H1 (cell line): ENCODE measurements around the gene ZNF672. TPM values are rescaled to one million over a fixed set of nuclear protein-coding genes. Genes with fewer than 3 reads are reported as not detected.

Source experiments
- CTCF ChIA-PET: fragments of 300-600 bp; sonication (Branson Sonifier 250); formaldehyde crosslinking; loops from one replicate; lab custom pipeline; 2021; ENCODE audit not compliant: partially characterized antibody; lab: Charles Lee
- POLR2A ChIA-PET: fragments of 300-600 bp; sonication (Branson Sonifier 250); formaldehyde crosslinking; loops from one replicate; lab custom pipeline; 2021; ENCODE audit warnings: inconsistent platforms; ENCODE audit not compliant: partially characterized antibody; lab: Charles Lee
- DNase-seq, 2 experiments: peaks; one replicate each; pipeline versions ENCODE4 v3.0.0 to v3.0.0-alpha.2; 2010 to 2022; ENCODE audit warnings: low spot score in 2 of 2, low read depth in 1 of 2, mixed read lengths in 1 of 2
- FAIRE-seq: peaks from 2 replicates; lab custom pipeline; 2011; peaks lifted over from hg19 to GRCh38; lab: Jason Lieb, UNC
- H2AFZ ChIP-seq: 2 replicates; pipeline ENCODE4 v1.8.1; 2012; ENCODE audit warnings: low read length, inconsistent platforms
- H2AK5ac ChIP-seq: 2 replicates; pipeline ENCODE4 v1.6.1; 2013; ENCODE audit warnings: low read depth, low read length
- H2BK120ac ChIP-seq: replicated peaks from 2 replicates; pipeline ENCODE3; 2013; ENCODE audit warnings: low read depth, low read length, inconsistent platforms
- H2BK12ac ChIP-seq: 2 replicates; pipeline ENCODE4 v1.6.1; 2013; ENCODE audit warnings: low read depth, low read length
- H2BK15ac ChIP-seq: 2 replicates; pipeline ENCODE4 v1.6.1; 2013; ENCODE audit warnings: low read length
- H2BK20ac ChIP-seq: 2 replicates; pipeline ENCODE4 v1.6.1; 2013; ENCODE audit warnings: low read length
- H2BK5ac ChIP-seq: 2 replicates; pipeline ENCODE4 v1.6.1; 2013; ENCODE audit warnings: low read depth, low read length
- H3K14ac ChIP-seq: 2 replicates; pipeline ENCODE4 v1.6.1; 2013; ENCODE audit warnings: inconsistent platforms; ENCODE audit not compliant: insufficient read length
- H3K18ac ChIP-seq: 2 replicates; pipeline ENCODE4 v1.6.1; 2013; ENCODE audit warnings: low read length; ENCODE audit errors: extremely low read depth
- H3K23ac ChIP-seq: 2 replicates; pipeline ENCODE4 v1.6.1; 2013; ENCODE audit warnings: inconsistent platforms; ENCODE audit not compliant: insufficient read length
- H3K23me2 ChIP-seq: 2 replicates; pipeline ENCODE4 v1.6.1; 2013; ENCODE audit warnings: low read depth, low read length
- H3K27ac ChIP-seq: 2 replicates; pipeline ENCODE4 v1.6.1; 2011; ENCODE audit warnings: low read depth, low read length, inconsistent platforms
- H3K27me3 ChIP-seq, 4 experiments: replicated peaks in 1 of 4; 1 replicate in 1 of 4; 2 replicates in 3 of 4; pipeline versions ENCODE4 v1.6.1 to v1.8.1; 2011 to 2013; ENCODE audit warnings: low read length in 3 of 4, mild to moderate bottlenecking in 3 of 4, inconsistent platforms in 2 of 4, mixed read lengths in 2 of 4, moderate library complexity in 1 of 4; ENCODE audit not compliant: control insufficient read depth in 3 of 4, insufficient read depth in 3 of 4; ENCODE audit errors: extremely low read depth in 1 of 4
- H3K36me3 ChIP-seq, 4 experiments: 2 replicates each; pipeline versions ENCODE4 v1.6.1 to v1.8.1; 2011 to 2013; ENCODE audit warnings: mild to moderate bottlenecking in 4 of 4, low read length in 3 of 4, moderate library complexity in 2 of 4, control low read depth in 1 of 4, inconsistent platforms in 1 of 4; ENCODE audit not compliant: insufficient read depth in 4 of 4, control insufficient read depth in 2 of 4
- H3K4ac ChIP-seq: replicated peaks from 2 replicates; pipeline ENCODE3; 2013; ENCODE audit warnings: low read length, low read depth, mixed read lengths, inconsistent platforms; ENCODE audit not compliant: insufficient read length
- H3K4me1 ChIP-seq, 4 experiments: replicated peaks in 1 of 4; 1 replicate in 1 of 4; 2 replicates in 3 of 4; pipeline versions ENCODE4 v1.6.1 to v1.8.1; 2011 to 2013; ENCODE audit warnings: low read length in 3 of 4, inconsistent platforms in 2 of 4, mixed read lengths in 1 of 4; ENCODE audit not compliant: insufficient read depth in 4 of 4, control insufficient read depth in 3 of 4
- H3K4me2 ChIP-seq, 2 experiments: 2 replicates each; pipeline versions ENCODE4 v1.6.1 to v1.8.1; 2011 to 2013; ENCODE audit warnings: low read depth in 2 of 2, low read length in 2 of 2, control low read depth in 1 of 2, inconsistent platforms in 1 of 2, mild to moderate bottlenecking in 1 of 2; ENCODE audit not compliant: insufficient read depth in 1 of 2
- H3K4me3 ChIP-seq, 4 experiments: fragments of 200-600, 300-600 bp in 1 of 4; sonication (generic), shearing (Covaris generic), sonication (Bioruptor Twin) in 1 of 4; 2 replicates each; pipeline versions ENCODE4 v1.5.1 to v1.8.1; 2011 to 2016; ENCODE audit warnings: low read length in 4 of 4, low read depth in 3 of 4, control low read depth in 2 of 4, inconsistent platforms in 2 of 4, mild to moderate bottlenecking in 2 of 4, mixed read lengths in 1 of 4, moderate library complexity in 1 of 4; ENCODE audit not compliant: insufficient read depth in 2 of 4; ENCODE audit errors: extremely low read depth in 1 of 4
- H3K56ac ChIP-seq: replicated peaks from 2 replicates; pipeline ENCODE3; 2013; ENCODE audit warnings: low read depth, mild to moderate bottlenecking, mixed read lengths, low read length, inconsistent platforms; ENCODE audit not compliant: insufficient read length
- H3K79me1 ChIP-seq: 2 replicates; pipeline ENCODE4 v1.6.1; 2013; ENCODE audit warnings: low read depth, low read length, control low read depth
- H3K79me2 ChIP-seq, 2 experiments: 2 replicates each; pipeline versions ENCODE4 v1.6.1 to v1.8.1; 2012 to 2013; ENCODE audit warnings: low read length in 2 of 2, mild to moderate bottlenecking in 2 of 2, inconsistent platforms in 1 of 2; ENCODE audit not compliant: insufficient read depth in 2 of 2, control insufficient read depth in 1 of 2
- H3K9ac ChIP-seq, 4 experiments: replicated peaks in 1 of 4; 1 replicate in 1 of 4; 2 replicates in 3 of 4; pipeline versions ENCODE4 v1.6.1 to v1.8.1; 2011 to 2013; ENCODE audit warnings: low read depth in 3 of 4, low read length in 3 of 4, control low read depth in 2 of 4, mild to moderate bottlenecking in 2 of 4, moderate library complexity in 2 of 4, inconsistent platforms in 1 of 4; ENCODE audit errors: extremely low read depth in 1 of 4
- H3K9me3 ChIP-seq, 2 experiments: 2 replicates each; pipeline versions ENCODE4 v1.6.1 to v1.8.1; 2012 to 2013; ENCODE audit warnings: mild to moderate bottlenecking in 2 of 2, moderate library complexity in 2 of 2, control low read depth in 1 of 2, inconsistent platforms in 1 of 2, low read depth in 1 of 2, low read length in 1 of 2, mixed read lengths in 1 of 2; ENCODE audit not compliant: insufficient read depth in 2 of 2
- H4K20me1 ChIP-seq, 2 experiments: replicated peaks in 1 of 2; 2 replicates each; pipeline versions ENCODE3 to v1.8.1; 2011 to 2013; ENCODE audit warnings: inconsistent platforms in 2 of 2, low read length in 2 of 2, mild to moderate bottlenecking in 1 of 2; ENCODE audit not compliant: insufficient read depth in 2 of 2, control insufficient read depth in 1 of 2
- H4K5ac ChIP-seq: 2 replicates; pipeline ENCODE4 v1.6.1; 2013; ENCODE audit warnings: low read length, low read depth, mixed read lengths, inconsistent platforms; ENCODE audit not compliant: insufficient read length
- H4K8ac ChIP-seq: 2 replicates; pipeline ENCODE4 v1.8.0; 2013; ENCODE audit warnings: mild to moderate bottlenecking, moderate library complexity, low read length, inconsistent platforms; ENCODE audit not compliant: insufficient read depth; ENCODE audit errors: extremely low read depth
- H4K91ac ChIP-seq: replicated peaks from 2 replicates; pipeline ENCODE3; 2013; ENCODE audit warnings: low read length, mixed read lengths, inconsistent platforms; ENCODE audit not compliant: insufficient read length
- ASH2L ChIP-seq: fragments of 200-600, 300-600 bp; sonication (generic); IDR thresholded peaks from one replicate; pipeline ENCODE4 v1.7.1; 2017; ENCODE audit warnings: low read length
- BACH1 ChIP-seq: IDR thresholded peaks from 2 replicates; pipeline ENCODE4 v1.6.1; 2012; ENCODE audit warnings: low read length, improper control_type of control experiment
- CHD2 ChIP-seq: IDR thresholded peaks from 2 replicates; pipeline ENCODE4 v1.6.1; 2012; ENCODE audit warnings: low read length, improper control_type of control experiment
- HDAC2 ChIP-seq, 2 experiments: fragments of 300-600 bp in 1 of 2; sonication (generic) in 1 of 2; IDR thresholded peaks; 2 replicates each; pipeline ENCODE4 v1.6.1; 2011 to 2012; ENCODE audit warnings: low read depth in 2 of 2, low read length in 2 of 2, mild to moderate bottlenecking in 2 of 2, moderate library complexity in 2 of 2, borderline replicate concordance in 1 of 2, inconsistent platforms in 1 of 2
- POLR2A ChIP-seq, 2 experiments: IDR thresholded peaks; 1 replicate in 1 of 2; 2 replicates in 1 of 2; pipeline ENCODE4 v1.6.1; 2011; ENCODE audit warnings: low read depth in 2 of 2, low read length in 2 of 2, mild to moderate bottlenecking in 2 of 2; ENCODE audit errors: control extremely low read depth in 1 of 2
- RFX5 ChIP-seq: IDR thresholded peaks from 2 replicates; pipeline ENCODE4 v1.6.1; 2011; ENCODE audit warnings: low read depth, low read length, improper control_type of control experiment, borderline replicate concordance
- SP2 ChIP-seq: IDR thresholded peaks from 2 replicates; pipeline ENCODE4 v1.6.1; 2012; ENCODE audit warnings: mild to moderate bottlenecking, low read length, inconsistent platforms
- SP4 ChIP-seq: IDR thresholded peaks from 2 replicates; pipeline ENCODE4 v1.6.1; 2012; ENCODE audit warnings: low read length, inconsistent platforms
- TEAD4 ChIP-seq: IDR thresholded peaks from 2 replicates; pipeline ENCODE4 v1.6.1; 2012; ENCODE audit warnings: low read depth, low read length, inconsistent platforms, mixed read lengths
- USF2 ChIP-seq: IDR thresholded peaks from 2 replicates; pipeline ENCODE4 v1.6.1; 2011; ENCODE audit warnings: low read length, improper control_type of control experiment
- polyA plus RNA-seq, 7 experiments: library from polyadenylated mRNA; depleted of rRNA in 3 of 7; stranded (reverse) in 5 of 7; unstranded in 2 of 7; fragments of >200 nt in 5 of 7; fragments of 200-250 nt in 2 of 7; gene quantifications; 1 replicate in 5 of 7; 2 replicates in 1 of 7; 4 replicates in 1 of 7; pipeline versions ENCODE4 v1.2.1 to v1.2.3, GENCODE V29; 2011 to 2013; ENCODE audit warnings: missing spikeins in 2 of 7, mixed read lengths in 2 of 7
- total RNA-seq: library from RNA; stranded (reverse); fragmentation: NEBNext Ultra II Directional; extraction: Animal tissue kit (Norgen Biotek cat#: 25700); gene quantifications from 2 replicates; pipeline ENCODE4 v1.2.1, GENCODE V29; 2021

Gene ZNF672
- total and polyA plus RNA-seq, 2 of the 8 experiments (the other 6 are each of a cell fraction or from before 2014, with no cell fraction given), result 30.7 to 40.4 TPM

DNA sequence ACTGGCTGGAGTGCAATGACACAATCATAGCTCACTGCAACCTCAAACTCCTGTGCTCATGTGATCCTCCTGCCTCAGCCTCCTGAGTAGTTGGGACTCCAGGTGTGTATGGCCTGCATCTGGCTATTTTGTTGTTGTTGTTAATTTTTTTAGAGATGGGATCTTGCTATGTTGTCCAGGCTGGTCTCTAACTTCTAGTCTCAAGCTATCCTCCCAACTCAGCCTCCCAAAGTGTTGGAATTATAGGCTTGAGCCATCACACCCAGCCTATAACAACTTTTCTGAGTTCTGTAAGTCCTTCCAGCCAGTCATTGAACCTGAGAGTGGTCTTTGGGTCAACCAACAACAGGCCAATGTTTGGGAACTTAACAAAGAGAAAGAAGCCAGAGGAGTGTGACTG is 56.8 kb downstream of the ZNF672 start:
- H3K4me2 ChIP-seq, result no peak overlapping the region
- H2BK120ac ChIP-seq, result no peak overlapping the region
- H2BK12ac ChIP-seq, result 0 out of 2 replicates have a peak overlapping the region, but pooled peaks have one; percentile 80
- no peak overlapping the region for H3K27ac ChIP-seq
- no peak overlapping the region for H3K9ac ChIP-seq
- CTCF ChIA-PET, result no interaction called here
- H2BK5ac ChIP-seq, result no peak overlapping the region
- no peak overlapping the region for H2BK20ac ChIP-seq
- FAIRE-seq, result no peak
- H3K9me3 ChIP-seq, result no peaks in the 10 kb centered on the region
- POLR2A ChIA-PET, result interaction anchor here (0.8 kb wide), 1 partner anchor 56 kb away, joined by 3 read pairs; no protein-coding TSS in a partner anchor
- DNase-seq, result no peak
- H2AK5ac ChIP-seq, result peak overlapping the region; percentile 75; the same call in 1 of the 2 replicates
- no peaks in the 10 kb centered on the region; a peak in 1 of 7 replicates for H3K27me3 ChIP-seq
- H3K4me1 ChIP-seq, result peaks cover 1 to 15% (median 8%) of the 10 kb centered on the region in 4 experiments; a peak in 3 of 7 replicates
- no peak overlapping the region for H4K91ac ChIP-seq
- no peak overlapping the region for H4K8ac ChIP-seq
- no peak overlapping the region for H2AFZ ChIP-seq
- no peaks in the 10 kb centered on the region for H3K36me3 ChIP-seq
- H3K79me2 ChIP-seq, result no peaks in the 10 kb centered on the region
- H2BK15ac ChIP-seq, result 0 out of 2 replicates have a peak overlapping the region, but pooled peaks have one; percentile 76
- H3K23me2 ChIP-seq, result peaks cover 8% of the 10 kb centered on the region; the same call in 1 of the 2 replicates
- no peak overlapping the region for H3K4ac ChIP-seq
- no peak overlapping the region for H4K5ac ChIP-seq
- no peak overlapping the region for H3K4me3 ChIP-seq
- peaks cover 0 to 3% of the 10 kb centered on the region in 2 experiments for H4K20me1 ChIP-seq
- H3K56ac ChIP-seq, result no peak overlapping the region
- no peaks in the 10 kb centered on the region for H3K79me1 ChIP-seq
- H3K18ac ChIP-seq, result no peak overlapping the region
- H3K23ac ChIP-seq, result no peak overlapping the region
- H3K14ac ChIP-seq, result no peak overlapping the region
- TF ChIP-seq SP4, result no peak
- no peak for TF ChIP-seq ASH2L
- TF ChIP-seq RFX5, result no peak
- no peak for TF ChIP-seq TEAD4
- TF ChIP-seq BACH1, result no peak
- no peak for TF ChIP-seq USF2
- no peak for TF ChIP-seq CHD2
- TF ChIP-seq HDAC2 (IDR thresholded peaks at IDR 0.05; ENCODE audit: borderline replicate concordance in 1 of 2, low read depth in 2 of 2, low read length in 2 of 2), result no peak
- TF ChIP-seq SP2, result no peak
- no peak for TF ChIP-seq POLR2A (IDR thresholded peaks at IDR 0.05; ENCODE audit: control extremely low read depth in 1 of 2, low read depth in 2 of 2, low read length in 2 of 2)
